ENCODE measurements around the gene ZNF208. TPM values are rescaled to one million over a fixed set of nuclear protein-coding genes. Genes with fewer than 3 reads are reported as not detected.
"Not testable (repeated sequence)": the region's sequence is repeated elsewhere in the genome, so short reads cannot be mapped to it uniquely, and the experiment has no call there.

Gene ZNF208
- total RNA-seq, result 1 to 10 TPM; 5.0 to 5.3 TPM

DNA sequence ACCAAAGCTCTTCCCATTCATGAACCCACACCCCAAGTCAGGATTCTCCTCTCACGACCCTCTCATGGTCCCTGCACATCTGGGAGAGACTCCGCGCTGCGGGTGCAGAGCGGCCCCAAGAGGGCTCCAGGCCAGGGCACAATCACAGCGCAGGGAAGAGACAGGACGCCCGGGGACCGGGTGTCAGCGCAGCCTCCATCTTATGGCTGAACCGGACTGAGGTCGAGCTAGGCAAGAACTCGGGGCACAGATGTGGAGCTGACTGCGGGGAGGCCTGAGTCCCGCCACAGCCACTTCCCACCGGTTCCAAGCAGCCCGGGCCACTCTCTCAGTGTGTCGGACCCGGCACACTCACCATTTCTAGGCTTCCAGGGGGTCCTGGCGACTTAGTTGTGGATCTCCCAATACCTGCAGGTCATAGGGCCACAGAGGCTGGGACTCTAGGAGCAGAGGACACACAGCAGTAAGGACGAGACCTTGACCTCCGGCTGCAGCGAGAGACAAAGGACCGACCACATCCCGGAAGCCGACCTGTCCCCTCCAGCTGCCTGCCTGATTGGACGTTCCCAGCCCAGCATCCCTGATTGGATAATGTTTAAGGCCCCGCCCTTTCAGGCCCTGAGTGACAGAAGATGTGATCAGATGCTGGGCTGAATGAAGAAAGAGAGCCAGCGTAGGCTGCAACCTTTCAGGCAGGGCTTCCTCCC is at the start of gene ZNF208:
TSS of gene ZNF208 (minus strand) at position 507 of the 707 bp plus-strand sequence. CDS start at position 358, 149 bp downstream.
- POLR2A ChIA-PET; intact Hi-C loops (cut with micrococcal nuclease); H3K27me3 Mint-ChIP-seq; H3K4me1 Mint-ChIP-seq (ENCODE audit: low read depth): not testable (repeated sequence)
- CTCF ChIA-PET, result interaction anchor here (0.6 kb wide), 1 partner anchor 616 kb away, joined by 3 read pairs; no protein-coding TSS in a partner anchor
- DNase-seq, result peak; percentile 69
- Mint-ChIP-seq H3K27ac (peak within 1 kb of the TSS; percentile 70), H3K9me3 (peaks cover 13% of the 10 kb centered on the region), H3K4me3 (peak within 1 kb of the TSS; percentile 79), H3K36me3 (peaks cover 21% of the 10 kb centered on the region)

DNA sequence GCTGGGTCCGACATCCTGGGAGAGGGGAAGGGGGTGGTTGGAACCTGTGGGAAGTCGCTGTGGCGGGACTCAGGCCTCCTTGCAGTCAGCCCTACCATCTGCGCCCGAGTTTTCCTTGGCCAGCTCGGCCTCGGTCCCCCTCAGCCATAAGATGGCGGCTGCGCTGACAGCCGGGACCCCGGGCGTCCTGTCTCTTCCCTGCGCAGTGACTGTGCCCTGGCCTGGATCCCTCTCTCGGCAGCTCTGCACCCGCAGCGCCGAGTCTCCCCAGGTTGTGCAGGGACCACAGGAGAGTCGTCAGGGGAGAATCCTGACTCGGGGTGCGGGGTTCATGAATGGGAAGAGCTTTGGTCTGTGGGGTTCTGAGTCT is 41.9 kb upstream of the ZNF208 start:
- ChIA-PET POLR2A (interaction anchor here (1.0 to 1.2 kb wide), 3 partner anchors 201 to 1221 kb away, joined by 3 read pairs; no protein-coding TSS in a partner anchor), CTCF (interaction anchor here (0.9 to 1.0 kb wide), 2 partner anchors 9 to 48 kb away, joined by 3 read pairs; no protein-coding TSS in a partner anchor)
- no peaks in the 10 kb centered on the region for H3K27me3 Mint-ChIP-seq
- H3K9me3 Mint-ChIP-seq, result peaks cover 6% of the 10 kb centered on the region
- intact Hi-C loops (cut with micrococcal nuclease), result loop anchor here (5.0 kb wide), 1 partner anchor 1865 kb away; no protein-coding TSS in a partner anchor
- DNase-seq, result peak; percentile 43
- peaks cover 15% of the 10 kb centered on the region for H3K36me3 Mint-ChIP-seq
- peak overlapping the region; percentile 95 for H3K4me3 Mint-ChIP-seq
- H3K4me1 Mint-ChIP-seq (ENCODE audit: low read depth), result peaks cover 4% of the 10 kb centered on the region
- H3K27ac Mint-ChIP-seq, result peak overlapping the region; percentile 88

DNA sequence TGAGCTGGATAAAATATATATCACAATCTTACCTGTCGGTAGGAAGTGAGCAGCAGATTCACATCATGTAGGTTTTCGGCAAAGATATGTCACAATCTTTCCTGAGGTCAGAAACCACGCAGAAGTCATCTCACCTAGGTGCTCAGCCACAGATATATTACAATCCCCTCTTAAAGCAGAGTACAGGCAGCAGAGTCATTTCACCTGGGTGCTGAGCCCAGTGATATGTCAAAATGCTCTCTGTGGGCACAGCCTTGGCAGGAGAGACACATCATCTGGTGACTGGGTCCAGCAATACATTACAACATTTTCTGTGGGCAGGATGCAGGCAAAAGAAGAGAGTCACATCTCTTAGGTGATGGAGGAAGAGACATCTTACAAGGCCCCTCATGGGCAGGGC is 30.4 kb upstream of the ZNF208 start:
- H3K9me3 Mint-ChIP-seq, result not testable (repeated sequence)

DNA sequence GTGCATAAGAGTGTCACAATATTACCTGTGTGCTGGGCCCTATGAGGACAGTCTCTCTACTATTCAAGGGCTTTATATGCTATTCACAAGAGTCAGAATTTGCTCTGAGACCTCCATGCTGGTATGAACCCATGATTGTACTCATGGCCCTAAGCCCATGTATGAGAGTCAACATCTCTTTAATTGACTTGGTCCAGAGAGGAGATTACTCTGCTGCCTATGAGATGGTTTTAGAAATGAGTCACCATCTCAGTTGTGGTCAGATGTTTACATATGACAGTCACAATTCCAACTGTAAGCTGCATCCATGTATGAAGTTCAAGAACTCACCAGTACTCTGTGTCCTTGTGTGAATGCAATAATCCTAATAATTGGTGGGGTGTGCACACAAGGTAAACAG is 19.9 kb upstream of the ZNF208 start:
- DNase-seq, result no peak
- intact Hi-C loops (cut with micrococcal nuclease), result no loop called here
- H3K27me3 Mint-ChIP-seq, result no peaks in the 10 kb centered on the region
- CTCF ChIA-PET, result no interaction called here
- H3K9me3 Mint-ChIP-seq, result no peaks in the 10 kb centered on the region
- no peaks in the 10 kb centered on the region for H3K4me1 Mint-ChIP-seq (ENCODE audit: low read depth)
- no peak overlapping the region for H3K27ac Mint-ChIP-seq
- no peaks in the 10 kb centered on the region for H3K36me3 Mint-ChIP-seq
- H3K4me3 Mint-ChIP-seq, result no peak overlapping the region
- POLR2A ChIA-PET, result no interaction called here

More for the DNA sequence above, 30.4 kb upstream of the ZNF208 start:
- H3K4me3 Mint-ChIP-seq; H3K27me3 Mint-ChIP-seq; CTCF ChIA-PET; POLR2A ChIA-PET; H3K4me1 Mint-ChIP-seq (ENCODE audit: low read depth); H3K27ac Mint-ChIP-seq; DNase-seq; intact Hi-C loops (cut with micrococcal nuclease); H3K36me3 Mint-ChIP-seq: not testable (repeated sequence)

DNA sequence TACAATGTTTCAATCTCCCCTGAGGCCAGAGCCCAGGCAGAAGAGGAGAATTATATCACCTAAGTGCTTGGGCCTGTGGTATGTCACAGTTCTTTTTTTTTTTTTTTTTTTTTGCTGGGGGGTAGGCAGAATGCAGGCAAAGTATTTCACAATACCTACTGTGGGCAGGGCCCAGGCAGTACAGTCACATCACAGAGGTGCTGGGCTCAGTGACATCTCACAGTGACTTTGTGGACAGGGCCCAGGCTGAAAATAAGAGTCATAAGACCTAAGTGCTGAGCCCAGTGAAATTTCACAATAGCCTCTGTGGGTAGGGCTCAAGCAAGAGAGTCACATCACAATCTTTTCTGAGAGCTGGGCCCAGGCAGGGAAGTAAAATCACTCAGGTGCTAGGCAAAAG is 15.9 kb upstream of the ZNF208 start:
- Mint-ChIP-seq H3K27me3 (no peaks in the 10 kb centered on the region), H3K27ac (no peak overlapping the region), H3K4me1 (ENCODE audit: low read depth) (no peaks in the 10 kb centered on the region), H3K36me3 (no peaks in the 10 kb centered on the region), H3K9me3 (no peaks in the 10 kb centered on the region), H3K4me3 (no peak overlapping the region)
- no peak for DNase-seq
- intact Hi-C loops (cut with micrococcal nuclease), result no loop called here
- CTCF ChIA-PET, result no interaction called here
- POLR2A ChIA-PET, result no interaction called here

DNA sequence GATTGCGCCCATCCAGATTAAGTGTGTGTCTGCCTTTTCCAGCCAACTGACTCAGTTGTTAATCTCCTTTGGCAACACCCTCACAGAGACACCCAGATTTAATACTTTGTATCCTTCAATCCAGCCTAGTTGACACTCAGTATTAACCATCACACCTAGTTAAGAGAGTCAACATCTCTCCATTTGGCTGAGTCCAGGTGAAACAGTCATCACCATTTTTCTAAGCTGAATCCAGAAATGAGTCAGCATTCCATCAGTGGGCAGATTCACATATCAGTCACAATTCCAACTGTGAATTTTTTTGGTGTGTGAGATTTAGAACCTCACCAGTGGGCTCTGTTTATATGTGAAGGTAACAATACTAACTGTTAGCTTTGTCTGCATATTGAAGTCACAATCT is 14.8 kb upstream of the ZNF208 start:
- H3K4me1 Mint-ChIP-seq (ENCODE audit: low read depth); H3K4me3 Mint-ChIP-seq; H3K27me3 Mint-ChIP-seq; CTCF ChIA-PET; H3K27ac Mint-ChIP-seq; DNase-seq; intact Hi-C loops (cut with micrococcal nuclease); H3K9me3 Mint-ChIP-seq; POLR2A ChIA-PET; H3K36me3 Mint-ChIP-seq: not testable (repeated sequence)

DNA sequence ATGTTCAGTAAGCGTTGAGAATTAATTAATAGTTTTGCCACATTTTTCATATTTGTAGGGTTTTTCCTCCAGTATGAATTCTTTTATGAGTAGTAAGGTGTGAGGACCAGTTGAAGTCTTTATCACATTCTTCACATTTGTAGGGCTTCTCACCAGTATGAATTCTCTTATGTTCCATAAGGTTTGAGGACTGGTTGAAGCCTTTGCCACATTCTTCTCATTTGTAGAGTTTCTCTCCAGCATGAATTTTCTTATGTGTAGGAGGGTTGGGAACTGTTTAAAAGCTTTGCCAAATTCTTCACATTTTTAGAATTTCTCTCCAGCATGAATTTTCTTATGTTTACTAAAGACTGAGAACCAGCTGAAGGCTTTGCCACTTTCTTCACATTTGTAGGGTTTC is 40.3 kb downstream of the ZNF208 start:
- Mint-ChIP-seq H3K36me3 (peaks cover 47% of the 10 kb centered on the region), H3K27ac (no peak overlapping the region), H3K4me1 (ENCODE audit: low read depth) (no peaks in the 10 kb centered on the region), H3K9me3 (peaks cover 77% of the 10 kb centered on the region), H3K4me3 (no peak overlapping the region), H3K27me3 (no peaks in the 10 kb centered on the region)
- no peak for DNase-seq
- ChIA-PET POLR2A (no interaction called here), CTCF (no interaction called here)
- intact Hi-C loops (cut with micrococcal nuclease), result no loop called here

DNA sequence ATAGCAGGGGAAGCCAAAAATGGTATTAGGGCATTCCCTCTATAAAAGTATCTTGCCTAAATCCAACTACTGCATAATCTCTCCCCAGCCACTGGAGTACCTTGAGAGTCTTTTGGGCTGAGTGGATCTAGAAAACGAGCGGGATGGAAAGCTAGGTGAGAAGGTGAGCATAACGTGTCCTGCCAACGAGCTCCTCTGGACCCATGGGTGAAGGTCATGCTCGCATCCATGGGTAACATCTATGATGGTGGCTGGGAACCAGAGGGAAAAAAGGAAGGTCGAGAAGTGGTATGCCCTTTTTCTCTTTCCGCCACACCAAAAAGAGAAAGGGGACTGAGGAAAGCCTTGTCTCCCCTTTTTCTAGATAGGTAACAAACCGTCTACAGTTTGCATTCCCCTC is 63.0 kb downstream of the ZNF208 start:
- ChIA-PET CTCF (no interaction called here), POLR2A (no interaction called here)
- Mint-ChIP-seq H3K27me3 (no peaks in the 10 kb centered on the region), H3K36me3 (peaks cover 17% of the 10 kb centered on the region), H3K4me3 (no peak overlapping the region), H3K27ac (no peak overlapping the region), H3K4me1 (ENCODE audit: low read depth) (no peaks in the 10 kb centered on the region), H3K9me3 (peaks cover 56% of the 10 kb centered on the region)
- no peak for DNase-seq
- intact Hi-C loops (cut with micrococcal nuclease), result no loop called here

DNA sequence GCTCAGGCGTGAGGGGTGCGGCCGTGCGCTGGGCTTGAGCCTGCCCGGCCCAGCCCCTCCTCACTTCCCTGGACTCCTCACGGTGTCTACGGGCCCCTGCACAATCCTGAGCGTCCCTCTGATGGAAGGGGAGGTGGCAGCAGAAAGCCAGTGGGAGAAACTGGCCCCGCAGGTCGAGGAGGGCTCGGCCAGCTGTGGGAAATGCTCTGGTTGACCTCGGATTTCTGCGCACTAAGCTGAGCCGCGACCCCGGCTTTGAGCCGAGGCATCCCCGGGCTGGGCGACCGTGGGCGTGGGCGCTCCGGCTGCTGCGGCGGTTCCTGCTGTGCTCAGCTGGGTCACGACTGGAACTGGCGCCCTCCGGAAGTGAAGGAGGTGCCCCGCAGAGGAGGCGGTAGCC is 70.1 kb downstream of the ZNF208 start:
- CTCF ChIA-PET, result no interaction called here

DNA sequence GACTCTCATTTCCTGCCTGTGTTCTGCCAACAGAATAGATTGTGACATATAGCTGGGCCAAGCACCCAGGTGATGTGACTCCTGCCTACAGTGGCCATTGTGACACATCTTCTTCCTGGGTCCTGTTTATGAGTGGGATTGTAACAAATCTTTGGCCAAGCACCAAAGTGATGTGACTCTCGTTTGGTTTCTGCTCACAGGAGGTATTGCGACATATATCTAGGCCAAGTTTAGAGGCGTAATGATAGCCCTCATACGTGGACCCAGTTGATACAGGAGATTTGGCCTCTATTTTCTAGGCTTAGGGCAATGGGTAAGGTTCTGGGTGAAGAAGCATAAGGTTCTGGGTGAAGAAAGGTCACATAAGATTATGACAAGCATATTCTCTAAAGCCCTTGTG is 76.2 kb downstream of the ZNF208 start:
- Mint-ChIP-seq H3K27me3 (no peaks in the 10 kb centered on the region), H3K27ac (no peak overlapping the region), H3K36me3 (peaks cover 2% of the 10 kb centered on the region), H3K9me3 (peaks cover 25% of the 10 kb centered on the region), H3K4me3 (no peak overlapping the region), H3K4me1 (ENCODE audit: low read depth) (no peaks in the 10 kb centered on the region)
- no peak for DNase-seq
- POLR2A ChIA-PET, result no interaction called here
- intact Hi-C loops (cut with micrococcal nuclease), result no loop called here
- CTCF ChIA-PET, result no interaction called here

More for the DNA sequence above, 70.1 kb downstream of the ZNF208 start:
- H3K27ac Mint-ChIP-seq, result no peak overlapping the region
- no peaks in the 10 kb centered on the region for H3K4me1 Mint-ChIP-seq (ENCODE audit: low read depth)
- peaks cover 5% of the 10 kb centered on the region for H3K36me3 Mint-ChIP-seq
- POLR2A ChIA-PET, result no interaction called here
- H3K27me3 Mint-ChIP-seq, result no peaks in the 10 kb centered on the region
- H3K4me3 Mint-ChIP-seq, result no peak overlapping the region
- DNase-seq, result no peak
- H3K9me3 Mint-ChIP-seq, result peaks cover 31% of the 10 kb centered on the region
- intact Hi-C loops (cut with micrococcal nuclease), result no loop called here

DNA sequence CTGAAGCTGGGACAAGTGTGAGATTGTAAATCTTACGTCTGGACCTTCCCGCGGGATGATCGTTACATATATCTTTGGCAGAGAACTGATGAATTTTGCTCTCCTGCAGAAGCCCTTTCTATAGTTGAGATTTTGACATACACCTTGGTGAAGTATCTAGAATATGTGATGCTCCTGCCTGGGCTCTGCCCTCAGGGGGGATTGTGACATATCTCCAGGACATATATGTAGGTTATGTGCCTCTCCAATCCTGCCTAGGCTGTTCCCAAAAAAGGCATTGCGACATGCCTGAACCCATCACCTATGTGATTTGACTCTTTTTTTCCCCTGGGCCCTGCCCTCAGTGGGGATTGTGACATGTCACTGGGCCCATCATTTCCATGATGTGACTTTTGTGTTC is 76.6 kb downstream of the ZNF208 start:
- POLR2A ChIA-PET, result no interaction called here
- no peak overlapping the region for H3K27ac Mint-ChIP-seq
- peaks cover 2% of the 10 kb centered on the region for H3K36me3 Mint-ChIP-seq
- intact Hi-C loops (cut with micrococcal nuclease), result no loop called here
- CTCF ChIA-PET, result no interaction called here
- no peaks in the 10 kb centered on the region for H3K27me3 Mint-ChIP-seq
- H3K4me3 Mint-ChIP-seq, result no peak overlapping the region
- H3K4me1 Mint-ChIP-seq (ENCODE audit: low read depth), result no peaks in the 10 kb centered on the region
- H3K9me3 Mint-ChIP-seq, result peaks cover 25% of the 10 kb centered on the region
- DNase-seq, result no peak

DNA sequence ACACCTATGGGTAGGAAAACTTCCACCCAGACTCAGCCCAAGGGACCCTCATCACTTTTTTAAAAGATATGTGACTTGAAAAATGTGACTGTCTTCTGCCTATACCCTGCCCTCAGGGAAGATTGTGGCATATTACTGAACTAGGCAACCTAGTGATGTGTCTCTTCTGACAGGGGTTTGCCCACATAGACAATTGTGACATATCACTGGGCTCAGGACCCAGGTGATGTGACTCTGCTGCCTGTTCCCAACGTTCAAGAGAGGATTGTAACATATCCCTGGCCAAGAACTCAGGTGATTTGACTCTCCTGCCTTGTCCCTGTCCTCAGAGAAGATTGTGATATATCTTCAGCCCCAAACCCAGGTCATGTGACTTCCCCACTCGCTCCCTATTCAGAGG is 88.5 kb downstream of the ZNF208 start:
- Mint-ChIP-seq H3K27ac (no peak overlapping the region), H3K4me3 (no peak overlapping the region), H3K27me3 (no peaks in the 10 kb centered on the region), H3K9me3 (peaks cover 62% of the 10 kb centered on the region), H3K36me3 (no peaks in the 10 kb centered on the region), H3K4me1 (ENCODE audit: low read depth) (no peaks in the 10 kb centered on the region)
- POLR2A ChIA-PET, result no interaction called here
- no peak for DNase-seq
- intact Hi-C loops (cut with micrococcal nuclease), result no loop called here
- CTCF ChIA-PET, result no interaction called here

DNA sequence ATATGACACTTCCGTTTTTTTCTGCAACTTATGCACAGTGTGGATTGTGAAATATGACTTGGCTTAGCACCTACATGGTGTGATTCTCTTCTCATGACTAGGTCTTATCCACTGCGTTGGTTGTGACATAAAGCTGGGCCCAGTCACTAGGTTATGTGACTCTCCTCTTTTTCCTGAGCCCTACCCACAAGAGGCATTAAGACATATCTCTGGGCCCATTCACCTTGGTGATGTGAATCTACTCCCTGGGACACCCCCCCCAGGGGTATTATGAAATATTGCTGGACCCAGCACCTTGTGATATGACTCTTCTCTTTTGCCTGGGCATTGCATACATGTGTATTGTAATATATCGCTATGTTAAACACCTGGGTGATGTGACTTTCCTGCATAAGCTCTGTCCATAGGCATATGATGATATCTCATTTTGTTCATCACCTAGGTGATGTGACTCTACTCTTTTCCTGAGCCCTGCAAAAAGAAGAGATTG is 89.0 kb downstream of the ZNF208 start:
- POLR2A ChIA-PET, result no interaction called here
- Mint-ChIP-seq H3K4me1 (ENCODE audit: low read depth) (no peaks in the 10 kb centered on the region), H3K4me3 (no peak overlapping the region), H3K36me3 (no peaks in the 10 kb centered on the region), H3K27ac (no peak overlapping the region), H3K27me3 (no peaks in the 10 kb centered on the region), H3K9me3 (peaks cover 62% of the 10 kb centered on the region)
- DNase-seq, result no peak
- intact Hi-C loops (cut with micrococcal nuclease), result no loop called here
- CTCF ChIA-PET, result no interaction called here
